Activated naive CD4-positive, alpha-beta T cell treated with anti-CD3 and anti-CD28 coated beads for 36 hours (primary cell): ENCODE measurements around the gene UAP1. TPM values are rescaled to one million over a fixed set of nuclear protein-coding genes. Genes with fewer than 3 reads are reported as not detected.

Source experiments
- CTCF ChIA-PET: fragments of 350-600 bp; sonication (Branson Sonifier 250); formaldehyde crosslinking; loops from one replicate; lab custom pipeline; 2021; ENCODE audit warnings: antibody characterized with exemption; lab: Charles Lee
- DNase-seq: peaks from one replicate; pipeline ENCODE4 v3.0.0-alpha.2; 2020
- H3K27ac Mint-ChIP-seq: one replicate; pipeline ENCODE4 v1.8.0; 2021; ENCODE audit warnings: mild to moderate bottlenecking, mixed read lengths
- H3K27me3 Mint-ChIP-seq: one replicate; pipeline ENCODE4 v1.8.0; 2021; ENCODE audit warnings: low read depth, mixed read lengths
- H3K36me3 Mint-ChIP-seq: one replicate; pipeline ENCODE4 v1.8.0; 2021; ENCODE audit warnings: low read depth, mixed read lengths
- H3K4me1 Mint-ChIP-seq: one replicate; pipeline ENCODE4 v1.8.0; 2021; ENCODE audit warnings: low read depth, mixed read lengths
- H3K4me3 Mint-ChIP-seq: one replicate; pipeline ENCODE4 v1.8.0; 2021; ENCODE audit warnings: mild to moderate bottlenecking, moderate library complexity, mixed read lengths
- H3K9me3 Mint-ChIP-seq: one replicate; pipeline ENCODE4 v1.8.0; 2021; ENCODE audit warnings: mixed read lengths
- intact Hi-C: fragments of 100-400 bp; cut with micrococcal nuclease; formaldehyde crosslinking; loops from one replicate; pipeline ENCODE4 v1.15.1; 2023
- total RNA-seq, 2 experiments: library from RNA; stranded (reverse); gene quantifications; one replicate each; pipeline ENCODE4 v1.2.3, GENCODE V29; 2021

The UAP1 gene
- total RNA-seq, 2 experiments from 2014 or later, result 22.6 TPM

DNA sequence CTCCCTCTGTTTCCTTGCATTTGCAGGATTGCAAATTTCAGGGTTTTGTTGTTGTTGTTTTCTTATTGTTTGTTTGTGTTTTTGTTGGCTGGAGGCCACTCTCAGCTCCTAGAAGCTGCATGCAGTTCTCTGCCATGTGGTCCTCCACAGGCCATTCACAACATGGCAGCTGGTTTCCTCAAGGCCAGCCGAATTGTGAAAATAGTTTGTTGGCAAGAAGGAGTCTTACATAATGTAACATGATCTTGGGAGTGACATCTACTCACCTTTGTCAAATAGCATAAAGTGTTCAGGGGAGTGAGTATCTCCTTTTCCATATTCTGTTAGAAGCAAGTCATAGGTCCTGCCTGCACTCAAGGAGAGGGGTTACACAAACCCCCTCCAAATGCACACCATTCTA is 10.6 kb upstream of the UAP1 start:
- no peak overlapping the region for H3K27ac Mint-ChIP-seq
- no peak for DNase-seq
- H3K27me3 Mint-ChIP-seq, result no peaks in the 10 kb centered on the region
- intact Hi-C loops, result no loop called here
- no peaks in the 10 kb centered on the region for H3K9me3 Mint-ChIP-seq
- no peaks in the 10 kb centered on the region for H3K36me3 Mint-ChIP-seq
- no peak overlapping the region for H3K4me3 Mint-ChIP-seq
- CTCF ChIA-PET, result no interaction called here
- no peaks in the 10 kb centered on the region for H3K4me1 Mint-ChIP-seq

DNA sequence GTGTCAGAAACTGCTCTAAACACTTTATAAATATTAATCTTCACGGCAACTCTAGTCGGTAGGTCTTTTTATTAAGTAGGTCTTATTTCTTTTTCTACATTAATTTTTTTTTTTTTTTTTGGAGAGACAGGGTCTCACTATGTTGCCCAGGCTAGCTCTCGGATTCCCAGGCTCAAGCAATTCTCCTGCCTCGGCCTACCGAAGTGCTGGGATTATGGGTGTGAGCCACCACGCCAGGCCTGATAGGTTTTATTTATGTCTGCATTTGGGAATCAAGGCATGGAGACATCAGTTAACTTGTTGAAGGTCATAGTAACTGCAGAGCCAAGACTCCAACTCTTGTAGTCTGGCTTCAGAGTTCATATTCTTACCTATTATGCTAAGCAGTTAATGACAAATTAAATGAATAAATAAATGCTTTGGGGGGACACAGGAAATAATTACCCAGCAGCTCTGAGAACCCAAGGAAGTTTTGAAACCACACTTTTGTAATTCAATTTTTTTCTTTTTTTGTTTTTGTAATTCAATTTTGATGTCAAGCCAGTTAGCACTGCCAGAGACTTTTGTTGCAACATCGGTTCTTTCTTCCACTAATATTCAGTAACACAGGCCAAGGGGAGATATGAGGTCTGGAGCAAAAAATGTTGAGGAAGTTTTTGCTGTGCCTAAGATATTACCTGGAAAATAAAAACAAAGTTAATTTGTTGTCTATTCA is 9.4 kb upstream of the UAP1 start:
- Mint-ChIP-seq H3K4me1 (no peaks in the 10 kb centered on the region), H3K9me3 (no peaks in the 10 kb centered on the region), H3K4me3 (no peak overlapping the region), H3K27ac (no peak overlapping the region), H3K36me3 (no peaks in the 10 kb centered on the region), H3K27me3 (no peaks in the 10 kb centered on the region)
- DNase-seq, result no peak
- intact Hi-C loops, result no loop called here
- CTCF ChIA-PET, result no interaction called here

DNA sequence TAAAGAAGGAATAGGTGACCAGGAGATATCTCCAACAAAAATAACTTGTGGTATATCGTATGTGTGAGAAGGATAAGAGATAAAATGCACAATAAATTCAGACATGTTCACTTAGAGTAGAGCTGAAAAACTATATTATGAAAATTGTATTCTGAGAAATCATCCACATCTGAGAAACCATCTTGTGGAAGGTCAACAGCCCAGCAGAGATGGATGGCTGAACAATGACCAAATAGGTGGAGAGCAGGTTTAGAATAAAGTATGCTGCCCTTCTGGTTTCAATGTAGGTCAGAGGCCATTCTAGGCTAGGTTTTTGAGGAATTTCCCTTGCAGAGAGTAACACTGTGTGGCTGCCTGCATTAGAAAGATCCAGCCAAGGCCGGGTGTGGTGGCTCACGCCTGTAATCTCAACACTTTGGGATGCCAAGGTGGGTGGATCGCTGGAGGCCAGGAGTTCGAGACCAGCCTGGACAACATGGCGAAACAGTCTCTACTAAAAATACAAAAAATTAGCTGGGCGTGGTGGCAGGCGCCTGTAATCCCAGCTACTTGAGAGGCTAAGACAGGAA is 8.8 kb upstream of the UAP1 start:
- CTCF ChIA-PET, result no interaction called here
- Mint-ChIP-seq H3K27me3 (no peaks in the 10 kb centered on the region), H3K27ac (no peak overlapping the region), H3K36me3 (no peaks in the 10 kb centered on the region), H3K4me1 (no peaks in the 10 kb centered on the region), H3K9me3 (no peaks in the 10 kb centered on the region), H3K4me3 (no peak overlapping the region)
- no peak for DNase-seq
- intact Hi-C loops, result no loop called here

DNA sequence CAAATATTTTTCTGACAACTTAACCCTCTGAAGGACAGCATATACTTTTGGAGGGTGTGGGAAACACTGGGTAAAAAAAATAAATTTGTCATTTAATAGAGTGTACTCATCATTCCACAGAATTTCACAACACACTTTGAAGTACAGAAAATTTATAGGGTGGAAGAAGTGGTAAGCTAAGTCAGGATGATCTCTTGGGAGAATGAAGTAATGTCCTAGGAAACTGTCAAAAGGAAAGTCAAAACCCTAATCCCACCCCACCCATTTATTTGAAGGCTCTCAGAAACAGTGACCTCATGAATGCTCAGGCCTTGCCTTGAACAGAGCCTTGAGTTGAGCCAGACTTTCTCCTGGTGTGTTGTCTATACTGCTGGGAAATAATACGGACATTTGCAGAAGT is 7.3 kb upstream of the UAP1 start:
- intact Hi-C loops, result no loop called here
- Mint-ChIP-seq H3K9me3 (no peaks in the 10 kb centered on the region), H3K4me1 (no peaks in the 10 kb centered on the region), H3K27ac (no peak overlapping the region), H3K4me3 (no peak overlapping the region), H3K27me3 (no peaks in the 10 kb centered on the region), H3K36me3 (no peaks in the 10 kb centered on the region)
- DNase-seq, result no peak
- CTCF ChIA-PET, result no interaction called here

DNA sequence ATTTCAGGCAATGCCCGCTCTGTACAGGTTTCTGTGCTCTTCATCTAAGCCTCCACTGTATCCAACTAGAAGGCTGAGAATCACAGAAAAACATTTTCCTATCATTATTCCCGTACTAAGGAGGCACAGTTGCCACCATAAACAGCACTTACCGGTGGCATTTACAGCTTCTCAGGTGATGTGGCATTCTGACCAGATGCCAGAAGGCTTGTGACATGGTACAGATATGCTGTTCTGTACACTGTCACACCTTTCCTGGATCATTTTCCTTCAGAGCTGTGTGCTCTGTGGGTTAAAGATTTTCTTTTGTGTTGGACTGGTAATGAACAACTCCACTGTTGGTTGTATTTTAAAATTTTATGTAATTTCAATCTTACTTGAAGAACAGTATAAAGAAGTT is 4.0 kb upstream of the UAP1 start:
- Mint-ChIP-seq H3K4me3 (no peak overlapping the region), H3K9me3 (no peaks in the 10 kb centered on the region), H3K27me3 (no peaks in the 10 kb centered on the region), H3K27ac (no peak overlapping the region), H3K36me3 (peaks cover 1% of the 10 kb centered on the region), H3K4me1 (peaks cover 15% of the 10 kb centered on the region)
- DNase-seq, result no peak
- CTCF ChIA-PET, result no interaction called here
- intact Hi-C loops, result no loop called here

DNA sequence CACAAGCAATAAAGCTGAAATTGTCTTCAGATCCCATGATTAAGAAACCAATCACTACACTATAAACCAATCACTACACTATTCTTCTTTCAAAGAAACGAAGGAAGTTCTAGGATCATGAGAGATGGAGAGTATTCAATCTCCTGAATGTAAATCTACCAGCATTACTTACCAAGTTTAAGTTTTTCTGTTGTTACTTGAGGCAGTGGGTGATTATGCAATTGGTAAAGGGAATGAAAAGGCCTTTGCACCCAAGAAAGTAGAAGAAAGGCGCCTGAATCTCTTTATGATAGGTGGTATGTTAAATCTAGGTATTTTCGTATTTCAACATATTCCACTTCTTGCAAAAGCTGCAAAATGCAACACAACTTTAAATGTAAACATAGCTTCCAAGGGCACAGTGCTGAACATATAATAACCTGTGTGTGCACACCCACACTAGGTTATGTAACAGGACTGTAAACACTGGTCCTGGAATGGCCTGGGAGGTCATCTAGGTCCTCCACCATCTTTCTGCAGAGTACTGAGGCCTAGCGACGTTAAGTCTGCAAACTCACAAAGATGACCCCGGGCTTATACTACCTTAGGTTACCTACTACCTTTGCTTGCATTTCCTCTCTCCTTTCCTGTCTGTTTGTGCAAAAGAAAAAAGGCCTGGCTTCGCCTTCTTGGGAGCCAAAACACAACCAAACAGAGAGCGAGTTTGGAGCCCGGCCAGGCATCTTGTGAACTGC is 1.1 kb upstream of the UAP1 start:
- DNase-seq, result no peak
- CTCF ChIA-PET, result no interaction called here
- Mint-ChIP-seq H3K36me3 (peaks cover 1% of the 10 kb centered on the region), H3K9me3 (no peaks in the 10 kb centered on the region), H3K27me3 (no peaks in the 10 kb centered on the region), H3K27ac (peak overlapping the region; percentile 91), H3K4me3 (peak overlapping the region; percentile 92), H3K4me1 (peaks cover 35% of the 10 kb centered on the region)
- intact Hi-C loops, result loop anchor here (1.0 to 10.0 kb wide), 7 partner anchors 63 to 948 kb away; partner anchors contain the start of genes ATF6, HSD17B7, NOS1AP and NUF2

DNA sequence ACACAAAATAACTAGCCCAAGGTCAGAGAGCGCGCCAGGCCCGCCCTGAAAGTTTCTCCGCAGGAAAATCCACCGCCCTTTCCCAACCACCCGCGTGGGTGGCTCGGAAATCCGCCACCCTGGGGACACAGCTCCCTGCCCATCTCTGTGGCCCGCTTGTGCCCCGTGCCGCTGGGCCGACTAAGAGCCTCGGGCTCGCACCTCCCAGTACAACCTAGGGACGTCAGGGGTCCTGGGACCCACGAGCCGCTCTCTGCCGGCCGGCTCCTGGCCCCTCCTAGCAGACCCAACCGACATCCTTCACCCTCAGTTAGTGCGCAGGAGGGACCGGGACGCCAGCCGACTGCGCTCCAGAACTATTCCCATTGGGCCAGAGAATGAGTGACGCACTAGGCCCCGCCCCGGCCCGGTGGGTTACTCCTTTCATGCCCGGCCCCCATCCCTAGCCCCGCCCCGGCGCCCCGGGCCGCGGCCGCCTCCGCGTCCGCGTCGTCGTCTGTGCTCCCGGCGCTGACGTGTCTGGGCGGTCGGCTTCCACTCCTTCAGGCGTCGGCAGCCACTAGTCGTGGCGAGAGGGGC is 396 bp upstream of the UAP1 start:
- CTCF ChIA-PET, result no interaction called here
- peaks cover 35% of the 10 kb centered on the region for H3K4me1 Mint-ChIP-seq
- DNase-seq, result peak; percentile 98

DNA sequence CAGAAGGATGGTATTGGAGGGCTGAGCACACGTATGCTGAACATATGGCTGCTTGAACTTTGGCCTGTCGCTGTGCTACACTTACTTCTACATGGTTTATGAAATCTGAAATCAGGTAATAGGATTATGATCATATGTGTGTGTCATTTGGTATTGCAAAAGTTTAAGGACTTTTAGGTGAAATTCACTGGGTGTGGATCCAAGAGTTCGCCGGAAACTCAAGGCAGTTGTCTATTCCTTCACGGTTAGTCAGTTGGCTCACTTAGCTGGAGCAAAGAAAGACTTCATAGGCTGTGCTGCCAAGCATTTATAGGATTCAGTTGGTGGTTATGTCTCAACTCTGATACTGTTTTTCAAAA is 927 bp downstream of the UAP1 start:
- peaks cover 38% of the 10 kb centered on the region for H3K4me1 Mint-ChIP-seq
- peak overlapping the region; percentile 92 for H3K4me3 Mint-ChIP-seq
- peak overlapping the region; percentile 76 for H3K27ac Mint-ChIP-seq
- intact Hi-C loops, result loop anchor here (5.0 to 10.0 kb wide), 3 partner anchors 648 to 950 kb away; partner anchors contain the start of gene ATF6
- H3K27me3 Mint-ChIP-seq, result no peaks in the 10 kb centered on the region
- H3K36me3 Mint-ChIP-seq, result peaks cover 10% of the 10 kb centered on the region
- H3K9me3 Mint-ChIP-seq, result no peaks in the 10 kb centered on the region
- DNase-seq, result peak; percentile 8
- CTCF ChIA-PET, result no interaction called here

More for the DNA sequence above, 396 bp upstream of the UAP1 start:
- Mint-ChIP-seq H3K36me3 (peaks cover 1% of the 10 kb centered on the region), H3K27me3 (no peaks in the 10 kb centered on the region), H3K4me3 (peak overlapping the region; percentile 92), H3K9me3 (no peaks in the 10 kb centered on the region), H3K27ac (peak overlapping the region; percentile 91)
- intact Hi-C loops, result loop anchor here (1.0 to 10.0 kb wide), 7 partner anchors 64 to 949 kb away; partner anchors contain the start of genes ATF6, HSD17B7, NOS1AP and NUF2

DNA sequence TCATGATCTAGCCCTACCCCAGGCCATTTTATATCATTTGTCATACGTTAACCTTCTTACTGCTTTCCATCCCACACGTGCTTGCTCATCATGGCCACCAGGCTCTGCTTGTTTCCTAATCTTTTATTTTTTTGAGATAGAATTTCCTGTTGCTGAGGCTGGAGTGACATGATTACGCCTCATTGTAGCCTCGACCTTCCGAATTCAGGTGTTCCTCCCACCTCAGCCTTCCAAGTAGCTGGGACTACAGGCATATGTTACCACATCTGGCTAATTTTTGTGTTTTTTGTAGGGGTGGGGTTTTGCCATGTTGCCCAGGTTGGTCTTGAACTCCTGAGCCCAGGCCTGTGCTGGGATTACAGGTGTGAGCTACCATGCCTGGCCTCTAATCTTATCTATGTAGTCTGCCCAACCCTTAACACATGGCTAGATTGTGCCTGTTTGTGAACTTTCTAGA is 3.3 kb downstream of the UAP1 start:
- no peak for DNase-seq
- H3K36me3 Mint-ChIP-seq, result peaks cover 17% of the 10 kb centered on the region
- H3K9me3 Mint-ChIP-seq, result no peaks in the 10 kb centered on the region
- CTCF ChIA-PET, result no interaction called here
- H3K27ac Mint-ChIP-seq, result no peak overlapping the region
- H3K27me3 Mint-ChIP-seq, result no peaks in the 10 kb centered on the region
- intact Hi-C loops, result loop anchor here (5.0 to 10.0 kb wide), 3 partner anchors 650 to 952 kb away; partner anchors contain the start of gene ATF6
- H3K4me3 Mint-ChIP-seq, result no peak overlapping the region
- H3K4me1 Mint-ChIP-seq, result peaks cover 39% of the 10 kb centered on the region

DNA sequence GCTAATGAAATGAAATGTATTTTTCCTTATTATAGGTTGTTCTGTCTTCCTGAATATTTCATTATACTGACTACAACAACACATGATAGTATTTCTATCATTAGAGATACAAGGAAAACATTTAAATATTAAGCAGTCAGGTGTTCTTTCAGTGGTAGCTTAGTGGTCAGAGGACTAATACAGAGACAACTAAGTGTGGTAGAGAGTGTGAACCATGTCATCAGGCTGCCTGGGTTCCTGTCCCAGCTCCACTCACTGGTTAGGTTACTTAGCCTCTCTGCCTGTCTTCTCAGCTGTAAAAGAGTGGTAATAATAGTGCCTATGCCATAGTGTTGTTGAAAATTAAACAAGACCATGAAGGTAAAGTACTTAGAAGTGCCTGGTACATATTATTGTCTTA is 3.9 kb downstream of the UAP1 start:
- CTCF ChIA-PET, result interaction anchor here (1.7 kb wide), 1 partner anchor 48 kb away, joined by 4 read pairs; no protein-coding TSS in a partner anchor
- Mint-ChIP-seq H3K27me3 (no peaks in the 10 kb centered on the region), H3K4me1 (peaks cover 37% of the 10 kb centered on the region), H3K36me3 (peaks cover 17% of the 10 kb centered on the region), H3K27ac (no peak overlapping the region), H3K9me3 (no peaks in the 10 kb centered on the region), H3K4me3 (no peak overlapping the region)
- intact Hi-C loops, result loop anchor here (10.0 kb wide), 1 partner anchor 651 kb away; no protein-coding TSS in a partner anchor
- DNase-seq, result no peak

DNA sequence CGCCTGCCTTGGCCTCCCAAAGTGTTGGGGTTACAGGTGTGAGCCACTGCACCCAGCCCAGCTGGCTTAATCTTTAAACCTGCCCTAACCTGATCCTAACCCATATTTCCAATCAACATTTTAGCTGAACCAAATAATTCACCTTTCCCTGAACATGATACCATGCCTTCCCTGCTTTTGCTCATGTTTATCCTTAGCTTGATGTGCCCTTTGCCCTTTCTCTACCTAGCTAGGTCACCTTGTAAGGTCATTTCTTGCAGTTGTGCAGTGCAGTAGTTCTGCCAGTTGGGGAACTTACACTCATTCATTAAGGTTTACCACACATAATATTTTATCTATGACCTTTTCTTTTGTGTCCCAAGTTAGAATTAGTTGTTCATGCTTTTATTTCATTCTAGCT is 5.3 kb downstream of the UAP1 start:
- H3K4me3 Mint-ChIP-seq, result no peak overlapping the region
- DNase-seq, result no peak
- H3K4me1 Mint-ChIP-seq, result peaks cover 33% of the 10 kb centered on the region
- intact Hi-C loops, result loop anchor here (10.0 kb wide), 1 partner anchor 652 kb away; no protein-coding TSS in a partner anchor
- no peak overlapping the region for H3K27ac Mint-ChIP-seq
- H3K9me3 Mint-ChIP-seq, result no peaks in the 10 kb centered on the region
- H3K27me3 Mint-ChIP-seq, result no peaks in the 10 kb centered on the region
- peaks cover 18% of the 10 kb centered on the region for H3K36me3 Mint-ChIP-seq
- CTCF ChIA-PET, result interaction anchor here (0.6 to 1.7 kb wide), 2 partner anchors 23 to 47 kb away, joined by 4 to 5 read pairs; no protein-coding TSS in a partner anchor

DNA sequence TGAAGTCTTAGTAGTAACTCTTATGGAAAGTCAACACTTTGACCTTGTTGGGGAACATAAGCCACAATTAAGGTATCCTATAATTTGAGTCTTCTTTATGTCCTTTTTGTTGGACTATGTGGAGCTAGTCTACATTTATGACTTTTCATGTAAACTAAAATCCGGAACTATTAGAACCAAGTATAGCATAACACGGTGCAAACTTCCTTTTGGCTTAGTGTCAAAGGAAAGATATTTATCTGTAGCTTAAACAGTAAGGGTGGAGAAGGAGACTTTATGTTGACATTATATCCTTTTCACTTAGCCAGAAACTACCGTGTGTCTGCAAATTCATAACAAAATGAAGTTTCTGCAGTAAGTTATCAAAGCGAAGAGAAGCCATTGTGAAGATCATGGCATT is 7.3 kb downstream of the UAP1 start:
- Mint-ChIP-seq H3K27me3 (no peaks in the 10 kb centered on the region), H3K27ac (no peak overlapping the region), H3K9me3 (no peaks in the 10 kb centered on the region), H3K4me1 (peaks cover 25% of the 10 kb centered on the region), H3K36me3 (peaks cover 20% of the 10 kb centered on the region), H3K4me3 (no peak overlapping the region)
- intact Hi-C loops, result loop anchor here (10.0 kb wide), 1 partner anchor 654 kb away; no protein-coding TSS in a partner anchor
- DNase-seq, result no peak
- CTCF ChIA-PET, result no interaction called here
